Fibroblast of lung (primary cell): ENCODE data around the gene FNDC11.

ENCODE experiments used
- CTCF ChIP-seq, 2 donors: IDR thresholded peaks in 1 of 2; conservative IDR thresholded peaks in 1 of 2; 1 replicate in 1 of 2; 2 replicates in 1 of 2; pipeline ENCODE4 v1.5.1; 2011 to 2012; ENCODE audit warnings: low read length in 2 of 2, control low read depth in 1 of 2, inconsistent platforms in 1 of 2, low read depth in 1 of 2, mild to moderate bottlenecking in 1 of 2
- EZH2 ChIP-seq: IDR thresholded peaks from 2 replicates; pipeline ENCODE4 v1.5.1; 2012; ENCODE audit warnings: low read length, control low read depth, mild to moderate bottlenecking; ENCODE audit errors: missing control alignments

- TF ChIP-seq CTCF (conservative IDR thresholded peaks at IDR 0.05 in 1 of 2, IDR thresholded peaks at IDR 0.05 in 1 of 2; ENCODE audit: low read depth in 1 of 2, low read length in 2 of 2) (no peak), EZH2 (no peak)
These were observed 11.9 kb upstream of the FNDC11 start for GRCh38 chr20:63542031-63542559.
